GM19452 (cell line): ENCODE data around the gene GPX4.

Experiments used
- ATAC-seq: cut with Tn5 transposase; IDR thresholded peaks from one replicate; pipeline ENCODE4 v1.9.1; 2021; ENCODE audit not compliant: unreplicated experiment

GPX4 gene

DNA sequence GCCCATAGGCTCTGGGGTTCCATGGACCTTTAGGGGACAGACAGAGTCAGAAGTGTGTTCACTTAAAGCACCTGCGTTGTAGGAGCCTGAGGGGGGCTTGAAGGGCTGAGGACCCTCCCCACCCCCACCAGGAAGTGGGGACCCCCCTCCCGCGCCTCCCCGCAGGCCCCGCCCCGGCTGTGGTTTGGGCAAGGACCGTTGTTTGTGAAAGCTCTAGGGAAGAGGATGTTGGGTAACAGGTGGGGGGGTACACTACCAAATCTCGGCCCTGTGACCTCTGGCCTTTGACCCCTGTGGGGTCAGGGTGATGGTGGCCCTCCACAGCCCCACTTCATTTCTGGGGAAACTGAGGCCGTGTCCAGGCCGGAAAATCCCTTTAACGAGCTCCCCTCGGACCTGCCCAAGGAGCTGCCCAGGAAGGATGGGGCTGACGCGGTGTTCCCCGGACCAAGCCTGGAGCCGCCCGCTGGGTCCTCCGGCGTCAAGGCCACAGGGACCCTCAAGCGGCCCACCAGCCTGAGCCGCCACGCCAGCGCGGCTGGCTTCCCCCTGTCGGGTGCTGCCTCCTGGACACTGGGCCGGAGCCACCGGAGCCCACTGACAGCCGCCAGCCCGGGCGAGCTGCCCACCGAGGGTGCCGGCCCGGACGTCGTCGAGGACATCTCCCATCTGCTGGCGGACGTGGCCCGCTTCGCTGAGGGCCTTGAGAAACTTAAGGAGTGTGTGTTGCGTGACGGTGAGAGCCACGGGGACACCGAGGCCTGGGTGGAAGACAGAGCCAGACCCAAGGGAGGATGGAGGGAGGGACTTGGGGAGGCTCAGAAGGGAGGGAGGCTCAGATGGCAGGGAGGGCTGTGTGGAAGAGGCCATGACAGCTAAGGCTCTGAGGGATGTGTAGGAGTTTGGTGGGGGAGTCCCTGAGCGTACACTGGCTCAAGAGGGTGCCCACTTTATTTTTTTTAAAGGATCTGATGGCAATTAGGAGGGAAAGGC lies 35.5 kb upstream of the GPX4 start:
- no peak for ATAC-seq

DNA sequence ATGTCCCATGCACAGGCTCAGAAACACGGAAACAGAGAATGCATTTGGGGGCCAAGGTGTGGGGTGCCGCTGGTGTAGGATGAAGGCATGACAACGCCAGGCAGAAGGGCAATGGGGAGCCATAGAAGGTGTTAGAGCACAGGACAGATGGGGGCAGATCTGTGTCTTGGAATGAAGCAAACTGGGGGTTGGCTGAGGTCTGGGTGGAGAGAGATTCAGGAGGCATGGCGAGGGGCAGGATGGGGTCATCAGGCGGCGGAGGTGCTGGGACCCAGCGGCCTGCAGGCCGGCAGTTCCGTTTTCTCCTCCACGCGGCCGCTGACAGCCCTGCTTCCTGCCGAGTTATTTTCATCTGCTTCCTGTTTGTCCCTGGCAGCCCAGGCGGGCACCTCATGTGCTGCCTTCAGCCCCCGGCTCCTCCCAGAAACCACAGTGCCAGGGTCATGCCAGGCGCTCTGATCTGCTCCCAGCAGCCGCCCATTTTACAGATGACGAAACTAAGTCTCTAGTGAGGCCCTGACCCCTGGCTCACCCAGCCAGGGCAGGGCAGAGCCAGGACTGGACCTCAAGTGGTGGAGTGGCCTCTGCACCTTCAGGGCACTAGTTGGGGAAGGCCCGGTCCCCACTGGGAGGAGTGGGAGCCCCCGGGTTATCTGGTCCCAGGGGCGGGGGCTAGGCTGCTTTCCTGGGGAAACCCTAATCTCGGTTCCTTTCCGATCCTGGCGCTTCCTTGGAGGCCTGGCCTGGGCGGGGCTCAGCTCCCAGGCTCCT lies 34.6 kb upstream of the GPX4 start:
- no peak for ATAC-seq

DNA sequence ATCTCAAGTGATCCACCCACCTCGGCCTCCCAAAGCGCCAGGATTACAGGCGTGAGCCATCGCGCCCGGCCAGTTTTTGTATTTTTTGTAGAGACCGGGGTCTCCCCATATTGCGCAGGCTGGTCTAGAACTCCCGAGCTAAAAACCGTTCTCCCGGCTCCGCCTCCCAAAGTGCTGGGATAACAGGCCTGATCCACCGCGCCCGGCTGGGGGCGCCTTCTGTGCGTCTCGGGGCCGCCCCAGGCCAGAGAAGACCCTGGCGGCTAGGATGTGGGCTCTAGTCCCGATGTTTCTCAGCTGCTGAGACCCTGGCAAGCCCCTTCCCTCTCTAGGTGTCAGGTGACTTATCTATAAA lies 33.2 kb upstream of the GPX4 start:
- no peak for ATAC-seq

DNA sequence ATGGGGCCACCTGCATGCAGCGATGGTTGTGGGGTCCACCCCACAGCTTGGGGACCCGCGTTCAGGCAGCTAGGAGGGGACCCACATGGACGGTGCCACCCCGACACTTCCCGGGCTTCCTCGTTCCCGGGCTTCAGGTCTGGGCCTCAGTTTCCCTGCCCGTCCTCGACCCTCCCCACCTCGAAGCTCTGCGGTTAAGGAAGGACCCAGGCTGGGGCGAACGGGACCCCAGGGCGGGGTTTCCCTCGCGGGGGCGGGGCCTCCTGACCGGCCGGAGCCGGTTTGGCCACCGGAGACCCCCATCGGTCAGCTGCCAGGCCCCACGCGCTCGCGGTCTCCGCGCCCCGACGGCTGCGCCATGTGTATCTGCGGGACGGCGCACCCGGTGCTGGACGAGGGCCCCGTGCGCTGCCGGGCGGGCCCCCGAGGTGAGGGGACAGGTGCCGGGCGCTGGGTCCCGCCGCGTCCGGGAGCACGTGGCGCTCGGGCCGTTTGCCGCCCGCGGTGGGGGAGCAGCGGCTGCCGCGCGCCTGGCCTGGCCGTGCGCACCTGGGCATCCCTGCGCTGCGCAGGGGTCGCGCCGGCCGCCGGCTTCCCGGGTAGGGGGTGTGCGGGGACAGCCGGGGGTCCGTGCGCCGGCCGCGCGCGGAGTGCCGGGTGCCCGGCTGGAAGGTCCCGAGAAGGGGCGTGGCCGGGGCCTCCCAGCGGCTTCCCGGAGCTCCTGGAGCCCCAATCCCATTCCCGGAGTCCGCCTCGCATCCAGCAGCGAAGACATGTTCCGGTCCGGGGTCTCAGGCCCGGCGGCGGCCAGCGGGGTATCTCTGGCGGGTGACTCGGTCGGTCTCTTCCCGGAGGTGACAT lies 32.6 kb upstream of the GPX4 start:
- no peak for ATAC-seq

DNA sequence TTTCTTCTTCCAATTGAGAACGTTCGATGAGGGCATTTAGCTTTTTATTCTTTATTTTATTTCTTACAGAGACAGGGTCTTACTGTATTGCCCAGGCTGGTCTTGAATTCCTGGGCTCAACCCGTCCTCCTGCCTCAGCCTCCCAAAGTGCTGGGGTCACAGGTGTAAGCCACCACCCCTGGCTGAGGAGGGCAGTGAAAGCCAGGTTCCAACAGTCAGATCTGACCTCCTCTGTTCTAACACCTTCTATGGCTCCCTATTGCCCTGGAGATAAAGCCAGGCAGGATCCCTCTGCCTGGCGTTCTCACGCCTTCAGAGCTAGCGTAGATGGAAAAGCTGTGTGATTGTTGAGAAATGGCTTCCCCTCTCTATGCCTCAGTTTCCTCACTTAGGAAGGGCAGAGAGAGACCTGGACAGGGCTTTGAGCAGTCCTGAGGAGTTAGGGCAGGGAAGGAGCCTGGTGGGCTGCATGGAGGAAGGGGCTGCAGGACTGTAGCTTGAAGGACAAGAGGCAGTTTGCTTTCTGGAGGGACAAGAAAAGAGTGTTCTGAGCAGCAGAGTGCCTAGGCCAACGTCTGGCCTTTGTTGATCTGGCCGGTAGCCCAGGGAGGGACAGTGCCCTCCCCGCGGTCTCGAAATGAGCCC lies 31.3 kb upstream of the GPX4 start:
- ATAC-seq, result no peak

DNA sequence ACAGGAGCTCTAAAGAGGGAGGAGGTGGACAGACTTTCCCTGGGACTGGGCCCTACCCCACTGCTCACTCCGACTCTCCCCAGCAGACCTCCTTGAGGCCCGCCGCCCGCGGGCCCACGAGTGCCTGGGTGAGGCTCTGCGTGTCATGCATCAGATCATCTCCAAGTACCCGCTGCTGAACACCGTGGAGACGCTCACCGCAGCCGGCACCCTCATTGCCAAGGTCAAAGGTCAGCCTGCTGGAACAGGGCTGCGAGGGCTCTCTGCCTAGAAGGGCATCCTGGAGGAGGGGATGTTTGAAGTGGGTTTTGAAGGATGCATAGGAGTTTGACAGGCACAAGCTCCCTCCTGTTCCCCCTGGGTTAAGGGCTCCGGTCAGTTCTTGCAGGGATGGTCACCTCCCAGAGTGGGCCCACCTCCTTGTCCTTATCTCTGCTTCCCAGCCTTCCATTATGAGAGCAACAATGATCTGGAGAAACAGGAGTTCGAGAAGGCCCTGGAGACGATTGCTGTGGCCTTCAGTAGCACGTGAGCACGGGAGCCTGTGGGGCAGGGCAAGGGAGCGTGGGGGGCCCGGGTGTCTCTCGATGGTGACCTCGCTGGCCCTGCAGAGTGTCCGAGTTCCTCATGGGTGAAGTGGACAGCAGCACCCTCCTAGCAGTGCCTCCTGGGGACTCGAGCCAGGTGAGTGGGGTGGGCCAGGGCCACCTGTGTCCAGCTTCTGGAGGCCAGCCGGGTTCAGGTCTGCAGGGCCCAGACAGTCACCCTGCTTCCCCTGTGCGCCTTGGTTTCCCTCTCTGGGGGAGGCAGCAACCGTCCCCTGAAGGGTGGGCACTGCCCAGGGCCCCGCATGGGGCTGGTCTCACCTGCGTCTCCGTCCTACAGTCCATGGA lies 30.5 kb upstream of the GPX4 start:
- ATAC-seq, result no peak

DNA sequence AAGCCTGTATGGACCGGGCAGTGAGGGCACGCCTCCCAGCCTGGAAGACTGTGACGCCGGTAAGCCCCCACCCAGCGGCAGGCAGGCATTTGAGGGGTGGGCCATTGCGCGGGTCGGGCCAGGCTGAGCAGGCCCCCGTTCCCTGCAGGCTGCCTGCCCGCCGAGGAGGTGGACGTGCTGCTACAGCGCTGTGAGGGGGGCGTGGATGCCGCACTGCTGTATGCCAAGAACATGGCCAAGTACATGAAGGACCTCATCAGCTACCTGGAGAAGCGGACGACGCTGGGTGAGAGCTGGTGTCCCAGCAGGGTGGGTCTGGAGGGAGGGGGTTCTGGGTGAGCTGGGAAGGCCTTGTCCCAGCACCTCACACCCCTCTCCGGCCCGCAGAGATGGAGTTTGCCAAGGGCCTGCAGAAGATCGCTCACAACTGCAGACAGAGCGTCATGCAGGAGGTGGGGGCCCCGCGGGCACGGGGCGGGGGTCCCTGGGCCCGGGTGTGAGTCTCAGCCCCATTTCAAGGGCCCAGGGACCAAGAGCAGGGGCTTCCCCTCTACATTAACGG lies 29.8 kb upstream of the GPX4 start:
- no peak for ATAC-seq

DNA sequence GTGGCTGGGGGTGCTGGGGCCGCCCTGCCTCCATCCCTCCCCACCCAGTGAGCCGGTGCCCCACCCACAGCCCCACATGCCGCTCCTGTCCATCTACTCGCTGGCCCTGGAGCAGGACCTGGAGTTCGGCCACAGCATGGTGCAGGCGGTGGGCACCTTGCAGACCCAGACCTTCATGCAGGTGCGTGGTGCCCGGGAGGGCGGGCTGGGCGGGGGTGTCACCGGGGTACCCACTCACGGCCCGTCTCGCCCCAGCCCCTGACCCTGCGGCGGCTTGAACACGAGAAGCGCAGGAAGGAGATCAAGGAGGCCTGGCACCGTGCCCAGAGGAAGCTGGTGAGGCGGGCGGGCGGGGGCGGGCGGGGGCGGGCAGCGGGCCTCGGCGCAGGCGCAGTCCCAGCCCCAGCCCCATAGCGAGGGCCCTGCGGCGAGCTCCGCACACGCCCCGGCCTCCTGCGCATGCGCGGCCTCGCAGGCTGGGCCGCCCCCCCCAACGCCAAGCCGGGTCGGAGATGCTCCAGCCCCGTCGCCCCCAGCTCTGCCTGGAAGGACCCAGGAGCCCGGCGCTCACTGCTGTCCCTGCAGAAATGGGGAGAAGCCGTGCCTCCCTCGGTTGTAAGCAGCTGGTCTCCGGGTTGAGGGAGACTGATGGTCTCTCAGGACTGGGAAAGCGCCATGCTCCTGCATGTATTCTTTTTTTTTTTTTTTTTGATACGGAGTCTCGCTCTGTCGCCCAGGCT lies 29.1 kb upstream of the GPX4 start:
- ATAC-seq, result peak; percentile 36

DNA sequence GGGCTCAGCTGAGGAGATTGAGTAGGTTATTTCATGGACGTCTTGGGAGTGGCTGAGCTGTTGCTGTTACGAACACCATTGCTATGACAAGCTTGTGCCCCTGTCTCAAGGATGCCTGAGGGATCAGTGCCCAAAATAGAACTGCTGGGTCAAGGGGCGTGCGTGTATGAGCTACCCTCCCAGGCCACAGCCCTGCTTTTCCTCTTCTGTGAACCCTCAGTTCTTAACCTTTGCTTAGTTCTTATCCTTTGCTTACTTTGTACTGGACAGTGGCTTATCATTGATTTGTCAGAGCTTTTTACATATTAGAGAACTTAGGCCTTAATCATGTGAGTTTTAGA lies 27.8 kb upstream of the GPX4 start:
- no peak for ATAC-seq

DNA sequence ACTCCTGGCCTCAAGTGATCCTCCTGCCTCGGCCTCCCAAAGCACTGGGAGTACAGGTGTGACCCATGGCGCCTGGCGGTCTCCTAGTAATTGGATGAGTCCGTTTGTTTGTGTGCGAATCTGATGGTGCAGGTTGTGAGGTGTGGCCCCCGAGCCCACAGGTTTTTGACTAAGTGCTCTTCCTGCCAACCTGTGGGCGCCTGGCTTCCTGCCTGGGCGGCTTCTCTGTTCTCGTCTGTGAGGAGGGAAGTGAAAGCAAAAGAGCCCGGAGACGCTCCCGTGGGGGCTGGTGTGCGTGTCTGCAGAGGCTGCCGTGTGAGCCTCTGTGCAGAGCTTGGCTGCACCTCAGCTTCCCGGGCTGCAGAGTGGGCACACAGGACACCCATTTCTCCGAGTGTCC lies 26.8 kb upstream of the GPX4 start:
- ATAC-seq, result peak; percentile 66

DNA sequence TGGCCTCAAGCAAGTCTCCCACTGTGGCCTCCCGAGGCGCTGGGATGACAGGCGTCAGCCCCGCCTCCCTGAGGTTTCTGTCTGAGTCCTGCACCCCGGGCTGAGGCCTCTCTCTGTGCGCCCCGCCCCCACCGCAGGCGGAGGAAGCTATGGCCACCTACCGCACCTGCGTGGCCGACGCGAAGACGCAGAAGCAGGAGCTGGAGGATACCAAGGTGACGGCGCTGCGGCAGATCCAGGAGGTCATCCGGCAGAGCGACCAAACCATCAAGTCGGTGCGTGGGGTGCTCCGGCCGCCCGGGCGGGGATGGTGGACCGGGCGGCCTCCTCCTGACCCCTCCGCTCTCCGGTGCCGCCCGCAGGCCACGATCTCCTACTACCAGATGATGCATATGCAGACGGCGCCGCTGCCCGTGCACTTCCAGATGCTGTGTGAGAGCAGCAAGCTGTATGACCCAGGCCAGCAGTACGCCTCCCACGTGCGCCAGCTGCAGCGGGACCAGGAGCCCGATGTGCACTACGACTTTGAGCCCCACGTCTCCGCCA lies 24.2 kb upstream of the GPX4 start:
- ATAC-seq, result no peak

DNA sequence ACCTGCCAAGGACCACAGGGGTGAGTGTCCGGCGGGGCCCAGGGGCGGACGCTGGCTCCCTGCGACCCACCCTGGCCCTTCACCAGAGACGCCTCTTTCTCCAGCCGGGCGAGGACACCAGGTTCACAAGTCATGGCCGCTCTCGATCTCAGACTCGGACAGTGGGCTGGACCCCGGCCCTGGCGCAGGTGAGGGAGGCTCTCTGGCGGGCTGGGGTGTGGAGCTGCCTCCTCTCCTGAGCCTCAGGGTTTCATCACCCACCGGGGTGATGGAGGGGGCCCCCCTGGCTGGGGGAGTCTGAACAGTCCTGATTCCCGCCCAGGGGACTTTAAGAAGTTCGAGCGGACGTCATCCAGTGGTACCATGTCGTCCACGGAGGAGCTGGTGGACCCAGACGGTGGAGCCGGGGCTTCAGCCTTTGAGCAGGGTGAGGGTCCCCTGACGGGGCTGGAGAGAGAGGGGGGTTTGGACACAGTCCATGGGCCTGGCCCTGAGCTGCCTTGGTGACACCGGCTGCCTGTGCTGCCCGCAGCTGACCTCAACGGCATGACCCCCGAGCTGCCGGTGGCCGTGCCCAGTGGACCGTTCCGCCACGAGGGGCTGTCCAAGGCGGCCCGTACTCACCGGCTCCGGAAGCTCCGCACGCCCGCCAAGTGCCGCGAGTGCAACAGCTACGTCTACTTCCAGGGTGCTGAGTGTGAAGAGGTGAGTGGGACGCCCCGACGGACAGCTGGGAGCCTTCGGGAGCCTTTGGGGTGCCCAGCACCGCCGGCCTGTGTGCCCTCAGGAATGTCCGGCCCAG lies 23.2 kb upstream of the GPX4 start:
- no peak for ATAC-seq

DNA sequence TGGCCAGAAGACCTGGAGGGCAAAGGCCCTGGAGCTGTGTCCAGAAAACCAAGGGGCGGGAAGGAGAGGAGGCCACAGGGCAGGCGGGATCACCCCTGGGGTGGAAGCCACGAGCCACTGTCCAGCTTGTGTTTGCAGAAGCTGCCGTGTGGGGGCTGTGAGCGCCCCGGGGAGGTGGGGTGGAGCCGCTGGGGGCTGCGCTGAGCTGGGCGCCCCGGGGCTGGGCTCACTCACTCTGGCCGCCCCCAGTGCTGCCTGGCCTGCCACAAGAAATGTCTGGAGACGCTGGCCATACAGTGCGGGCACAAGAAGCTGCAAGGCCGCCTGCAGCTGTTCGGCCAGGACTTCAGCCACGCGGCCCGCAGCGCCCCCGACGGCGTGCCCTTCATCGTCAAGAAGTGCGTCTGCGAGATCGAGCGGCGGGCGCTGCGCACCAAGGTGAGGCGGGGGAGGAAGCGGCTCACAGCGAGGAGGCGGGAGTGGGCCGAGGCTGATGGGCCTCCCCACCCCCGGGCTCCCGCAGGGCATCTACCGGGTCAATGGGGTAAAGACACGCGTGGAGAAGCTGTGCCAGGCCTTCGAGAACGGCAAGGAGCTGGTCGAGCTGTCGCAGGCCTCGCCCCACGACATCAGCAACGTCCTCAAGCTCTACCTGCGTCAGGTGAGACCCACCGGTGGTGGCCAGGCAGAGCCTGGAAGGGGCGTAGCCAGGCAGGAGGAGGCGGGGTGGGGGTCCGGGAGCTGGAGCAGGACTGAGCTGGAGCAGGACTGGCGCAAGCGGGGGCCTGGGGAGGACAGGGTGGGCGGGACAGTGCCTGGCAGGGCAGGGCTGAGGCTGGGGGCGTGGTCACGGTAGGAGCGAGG lies 22.3 kb upstream of the GPX4 start:
- no peak for ATAC-seq

DNA sequence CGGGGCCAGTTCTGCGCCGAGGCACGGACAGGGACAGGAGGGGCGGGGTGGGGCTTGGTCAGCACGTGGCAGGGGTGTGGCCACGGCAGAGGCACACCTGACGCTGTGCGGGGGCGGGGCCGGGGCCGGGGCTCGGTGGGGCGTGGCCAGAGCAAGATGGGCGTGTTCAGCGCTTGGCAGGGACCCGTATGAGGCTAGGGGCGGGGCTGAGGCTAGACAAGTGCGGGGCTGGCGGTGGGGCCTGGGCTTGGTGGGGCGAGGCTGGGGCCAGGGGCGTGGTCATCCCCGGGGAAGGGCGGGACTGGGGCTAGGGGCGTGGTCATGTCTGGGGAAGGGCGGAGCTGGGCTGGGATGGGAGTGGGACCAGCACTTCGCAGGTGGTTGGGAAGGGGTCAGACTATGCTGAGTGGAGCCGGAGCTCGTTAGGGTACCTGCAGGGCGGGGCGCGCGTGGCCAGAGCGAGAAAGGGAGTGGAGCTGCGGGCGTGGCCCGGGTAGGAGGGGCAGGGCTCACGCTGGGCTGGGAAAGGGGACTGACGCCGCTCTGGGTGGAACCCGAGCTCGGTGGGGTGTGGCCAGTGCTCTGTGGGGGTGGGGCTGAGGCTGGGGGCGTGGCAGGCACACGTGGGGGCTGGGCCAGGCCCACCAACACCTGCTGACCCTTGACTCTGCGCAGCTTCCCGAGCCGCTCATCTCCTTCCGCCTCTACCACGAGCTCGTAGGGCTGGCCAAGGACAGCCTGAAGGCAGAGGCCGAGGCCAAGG lies 21.4 kb upstream of the GPX4 start:
- ATAC-seq, result no peak

DNA sequence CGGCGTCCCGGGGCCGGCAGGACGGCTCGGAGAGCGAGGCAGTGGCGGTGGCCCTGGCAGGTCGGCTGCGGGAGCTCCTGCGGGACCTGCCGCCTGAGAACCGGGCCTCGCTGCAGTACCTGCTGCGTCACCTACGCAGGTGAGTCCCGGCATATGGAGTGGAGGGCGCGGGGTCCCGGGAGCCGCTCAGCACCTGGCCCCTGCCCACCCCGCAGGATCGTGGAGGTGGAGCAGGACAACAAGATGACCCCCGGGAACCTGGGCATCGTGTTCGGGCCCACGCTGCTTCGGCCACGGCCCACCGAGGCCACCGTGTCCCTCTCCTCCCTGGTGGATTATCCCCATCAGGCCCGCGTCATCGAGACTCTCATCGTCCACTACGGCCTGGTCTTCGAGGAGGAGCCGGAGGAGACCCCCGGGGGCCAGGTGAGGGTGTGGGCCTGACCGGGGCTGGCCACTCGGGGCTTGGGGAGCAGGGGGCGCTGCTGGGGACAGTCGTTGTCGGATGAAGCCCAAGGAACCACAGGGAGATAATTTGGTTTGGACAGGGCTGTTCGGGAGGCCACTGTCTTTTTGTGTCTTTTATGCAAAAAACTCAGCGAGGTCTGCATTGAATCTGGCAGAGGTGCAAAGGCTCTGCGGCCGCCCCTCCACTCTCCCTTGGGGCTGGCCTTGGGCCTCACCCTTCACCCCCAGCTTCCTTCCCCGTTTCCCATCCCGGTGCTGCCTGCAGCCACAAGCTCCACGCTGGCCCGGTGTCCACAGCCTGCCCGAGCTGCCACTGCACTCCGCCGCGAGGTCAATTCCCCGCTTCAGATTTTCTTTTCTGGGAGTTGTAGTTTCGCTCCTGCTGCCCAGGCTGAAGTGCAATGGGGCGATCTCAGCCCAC lies 20.6 kb upstream of the GPX4 start:
- ATAC-seq, result no peak
